Liver (tissue), 9 donors: ENCODE measurements around the gene STOX2. TPM values are rescaled to one million over a fixed set of nuclear protein-coding genes. Genes with fewer than 3 reads are reported as not detected.

Experiments
- DNase-seq: peaks from one replicate; pipeline ENCODE4 v3.0.0-alpha.2; 2017; ENCODE audit warnings: low spot score
- H3K27ac ChIP-seq, 2 donors: one replicate each; pipeline ENCODE4 v1.7.0; 2013; ENCODE audit warnings: inconsistent platforms in 2 of 2, low read length in 2 of 2, control low read depth in 1 of 2, low read depth in 1 of 2, mild to moderate bottlenecking in 1 of 2
- H3K27me3 ChIP-seq, 4 donors: one replicate each; pipeline versions ENCODE4 v1.6.1 to v1.7.0; 2013; ENCODE audit warnings: low read length in 3 of 4, inconsistent platforms in 1 of 4, mild to moderate bottlenecking in 1 of 4, moderate library complexity in 1 of 4; ENCODE audit not compliant: control insufficient read depth in 4 of 4, insufficient read depth in 4 of 4
- H3K36me3 ChIP-seq, 4 donors: one replicate each; pipeline versions ENCODE4 v1.6.1 to v1.7.0; 2013; ENCODE audit warnings: low read length in 3 of 4, mild to moderate bottlenecking in 3 of 4, low read depth in 1 of 4, moderate library complexity in 1 of 4; ENCODE audit not compliant: control insufficient read depth in 4 of 4, insufficient read depth in 3 of 4
- H3K4me1 ChIP-seq, 4 donors: one replicate each; pipeline versions ENCODE4 v1.6.1 to v1.7.0; 2013; ENCODE audit warnings: low read length in 3 of 4, mild to moderate bottlenecking in 3 of 4, moderate library complexity in 1 of 4; ENCODE audit not compliant: control insufficient read depth in 4 of 4, insufficient read depth in 4 of 4
- H3K4me3 ChIP-seq, 3 donors: one replicate each; pipeline versions ENCODE4 v1.6.1 to v1.7.0; 2013; ENCODE audit warnings: low read length in 3 of 3, control low read depth in 1 of 3, low read depth in 1 of 3, mild to moderate bottlenecking in 1 of 3
- H3K9ac ChIP-seq, 2 donors: one replicate each; pipeline ENCODE4 v1.7.0; 2013; ENCODE audit warnings: low read length in 2 of 2, mild to moderate bottlenecking in 2 of 2, moderate library complexity in 2 of 2, control low read depth in 1 of 2, low read depth in 1 of 2
- H3K9me3 ChIP-seq, 4 donors: one replicate each; pipeline versions ENCODE4 v1.6.1 to v1.7.0; 2013; ENCODE audit warnings: low read length in 3 of 4; ENCODE audit not compliant: control insufficient read depth in 4 of 4
- ATF3 ChIP-seq: IDR thresholded peaks from 2 replicates; pipeline ENCODE4 v1.6.1; 2016; ENCODE audit warnings: antibody characterized with exemption
- CTCF ChIP-seq: fragments of 150-350 bp; IDR thresholded peaks from 2 replicates; pipeline ENCODE4 v1.5.1; 2017; ENCODE audit warnings: improper control_type of control experiment, low read depth, low read length; ENCODE audit not compliant: missing input control
- EGR1 ChIP-seq, 2 donors: IDR thresholded peaks; 2 replicates each; pipeline ENCODE4 v1.6.1; 2016 to 2018; ENCODE audit warnings: antibody characterized with exemption in 2 of 2, low read depth in 2 of 2
- FOXA1 ChIP-seq: IDR thresholded peaks from 2 replicates; pipeline ENCODE4 v1.6.1; 2016; ENCODE audit warnings: antibody characterized with exemption
- FOXA2 ChIP-seq: IDR thresholded peaks from 2 replicates; pipeline ENCODE4 v1.6.1; 2016; ENCODE audit warnings: antibody characterized with exemption
- GABPA ChIP-seq, 2 donors: IDR thresholded peaks in 1 of 2; conservative IDR thresholded peaks in 1 of 2; 2 replicates each; pipeline ENCODE4 v1.6.1; 2016; ENCODE audit warnings: antibody characterized with exemption in 2 of 2, mild to moderate bottlenecking in 1 of 2, moderate library complexity in 1 of 2
- HNF4G ChIP-seq: IDR thresholded peaks from 2 replicates; pipeline ENCODE4 v1.6.1; 2016; ENCODE audit warnings: antibody characterized with exemption
- JUND ChIP-seq, 2 donors: IDR thresholded peaks; 2 replicates each; pipeline ENCODE4 v1.6.1; 2016; ENCODE audit warnings: antibody characterized with exemption in 2 of 2
- MAX ChIP-seq: IDR thresholded peaks from 2 replicates; pipeline ENCODE4 v1.6.1; 2016; ENCODE audit warnings: antibody characterized with exemption
- NR2F2 ChIP-seq: IDR thresholded peaks from 2 replicates; pipeline ENCODE4 v1.6.1; 2016; ENCODE audit warnings: antibody characterized with exemption
- RAD21 ChIP-seq, 2 donors: IDR thresholded peaks; 2 replicates each; pipeline ENCODE4 v1.6.1; 2016; ENCODE audit warnings: antibody characterized with exemption in 2 of 2, mild to moderate bottlenecking in 2 of 2
- REST ChIP-seq: IDR thresholded peaks from 2 replicates; pipeline ENCODE4 v1.6.1; 2016; ENCODE audit warnings: antibody characterized with exemption, mild to moderate bottlenecking
- SP1 ChIP-seq: IDR thresholded peaks from 2 replicates; pipeline ENCODE4 v1.6.1; 2018; ENCODE audit warnings: antibody characterized with exemption, mild to moderate bottlenecking
- TAF1 ChIP-seq: conservative IDR thresholded peaks from 2 replicates; pipeline ENCODE4 v1.6.1; 2016; ENCODE audit warnings: antibody characterized with exemption, mild to moderate bottlenecking
- YY1 ChIP-seq: IDR thresholded peaks from 2 replicates; pipeline ENCODE4 v1.6.1; 2016; ENCODE audit warnings: antibody characterized with exemption, mild to moderate bottlenecking
- ZBTB33 ChIP-seq: IDR thresholded peaks from 2 replicates; pipeline ENCODE4 v1.6.1; 2016; ENCODE audit warnings: antibody characterized with exemption
- WGBS: extraction: QIAGEN DNeasy Blood & Tissue Kit; methylation state at CpG from one replicate; pipeline ENCODE4 v1.1.7; 2013; 5-methylcytosine and 5-hydroxymethylcytosine counted together
- polyA plus RNA-seq, 2 donors: library from polyadenylated mRNA; stranded (reverse) in 1 of 2; unstranded in 1 of 2; fragments of 200-250 nt in 1 of 2; fragments of >200 nt in 1 of 2; fragmentation: Nextera tagmentation in 1 of 2; extraction: Ambion mirVana in 1 of 2; gene quantifications; one replicate each; pipeline versions ENCODE4 v1.2.1 to v1.2.3, GENCODE V29; 2013 to 2015
- total RNA-seq, 2 donors: library from RNA; depleted of rRNA; stranded (reverse); fragments of >200 nt; gene quantifications; one replicate each; pipeline ENCODE4 v1.2.3, GENCODE V29; 2014
- donor health status: healthy.
- donor health status: healthy.
- donor health status: healthy.
- donor health status: healthy.
- donor health status: healthy.

Gene STOX2
- total and polyA plus RNA-seq, 4 donors, result 1.4 to 12.6 (median 1.6) TPM

- no peaks in the 10 kb centered on the region for H3K9me3 ChIP-seq
These were observed 3.0 kb downstream of the STOX2 start for GRCh38 chr4:183907871-183908683.

More at GRCh38 chr4:183907871-183908683, 3.0 kb downstream of the STOX2 start:
- WGBS, result 82% methylated on average over 10 of the region's 10 CpGs
- H3K27ac ChIP-seq, result no peak overlapping the region
- no peaks in the 10 kb centered on the region for H3K36me3 ChIP-seq
- TF ChIP-seq SP1 (no peak), YY1 (no peak), GABPA (IDR thresholded peaks at IDR 0.05 in 1 of 2, conservative IDR thresholded peaks at IDR 0.05 in 1 of 2) (no peak), TAF1 (no peak), ATF3 (no peak), REST (no peak), ZBTB33 (no peak), NR2F2 (no peak), HNF4G (no peak), FOXA2 (no peak), RAD21 (IDR thresholded peaks at IDR 0.05) (no peak), JUND (IDR thresholded peaks at IDR 0.05) (no peak), FOXA1 (no peak), CTCF (no peak), EGR1 (IDR thresholded peaks at IDR 0.05; ENCODE audit: low read depth in 2 of 2) (no peak), MAX (no peak)
- DNase-seq, result no peak
- no peak overlapping the region for H3K4me3 ChIP-seq
- peaks cover 3 to 25% (median 14%) of the 10 kb centered on the region in 4 donors for H3K4me1 ChIP-seq
- no peaks in the 10 kb centered on the region for H3K27me3 ChIP-seq
- no peak overlapping the region for H3K9ac ChIP-seq
